ENCODE measurements around the gene EMX1.

The EMX1 gene

DNA sequence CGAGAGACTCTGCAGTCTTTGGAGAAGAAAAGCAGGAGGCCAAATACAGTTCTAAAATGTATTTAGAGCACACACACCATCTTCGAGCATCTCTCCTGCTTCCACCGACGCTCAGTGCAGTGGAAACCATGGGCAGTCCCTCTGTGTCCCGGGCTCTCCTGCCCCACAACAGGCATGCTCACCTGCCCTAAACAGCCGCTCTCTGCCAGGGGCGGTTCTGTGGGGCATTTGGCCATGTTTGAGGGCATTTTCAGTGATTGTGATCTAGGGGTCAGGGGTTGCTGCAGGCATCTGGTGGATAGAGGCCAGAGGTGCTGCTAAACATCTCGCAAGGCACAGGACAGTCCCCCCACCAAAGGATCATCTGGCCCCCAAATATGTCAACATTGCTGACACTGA is 55.8 kb downstream of the EMX1 start:
- ChIA-PET POLR2A (no interaction called here), CTCF (interaction anchor here (0.7 to 11.2 kb wide), 14 partner anchors 10 to 240 kb away, joined by 3 to 168 read pairs (median 7); partner anchors contain the start of genes EMX1 and SPR)
- Histone ChIP-seq H3K36me3 (ENCODE audit: control insufficient read depth in 2 of 2, insufficient read depth in 1 of 2, low read length in 2 of 2) (no peaks in the 10 kb centered on the region), H3K4me3 (ENCODE audit: low read depth, low read length) (no peak overlapping the region), H3K9me3 (ENCODE audit: control insufficient read depth, insufficient read depth, low read depth, low read length) (no peaks in the 10 kb centered on the region), H3K4me1 (ENCODE audit: control insufficient read depth, insufficient read depth, low read length) (no peaks in the 10 kb centered on the region), H3K27ac (ENCODE audit: extremely low read depth, low read depth, low read length) (no peak overlapping the region)
- no peak for TF ChIP-seq ZNF549 (tag by site-specific recombination; IDR thresholded peaks at IDR 0.05)
- TF ChIP-seq EGR2 (tag by site-specific recombination; IDR thresholded peaks at IDR 0.05; ENCODE audit: low read depth) = no peak
- TF ChIP-seq ZNF132 (tag by site-specific recombination; IDR thresholded peaks at IDR 0.05; ENCODE audit: borderline replicate concordance) = no peak
- TF ChIP-seq ZFP69B (tag by site-specific recombination; IDR thresholded peaks at IDR 0.05) = no peak
- no peak for TF ChIP-seq ZNF133 (tag by site-specific recombination; IDR thresholded peaks at IDR 0.05)
- TF ChIP-seq ZNF521 (tag by site-specific recombination; IDR thresholded peaks at IDR 0.05) = no peak
- TF ChIP-seq ZNF2 (tag by site-specific recombination; IDR thresholded peaks at IDR 0.05) = no peak
- TF ChIP-seq ZNF624 (tag by site-specific recombination; IDR thresholded peaks at IDR 0.05) = no peak
- no peak for TF ChIP-seq ZNF354C (tag by site-specific recombination; IDR thresholded peaks at IDR 0.05; ENCODE audit: borderline replicate concordance, low read depth)
- no peak for TF ChIP-seq GLIS1 (tag by site-specific recombination; IDR thresholded peaks at IDR 0.05)
- TF ChIP-seq, protein P1, sequence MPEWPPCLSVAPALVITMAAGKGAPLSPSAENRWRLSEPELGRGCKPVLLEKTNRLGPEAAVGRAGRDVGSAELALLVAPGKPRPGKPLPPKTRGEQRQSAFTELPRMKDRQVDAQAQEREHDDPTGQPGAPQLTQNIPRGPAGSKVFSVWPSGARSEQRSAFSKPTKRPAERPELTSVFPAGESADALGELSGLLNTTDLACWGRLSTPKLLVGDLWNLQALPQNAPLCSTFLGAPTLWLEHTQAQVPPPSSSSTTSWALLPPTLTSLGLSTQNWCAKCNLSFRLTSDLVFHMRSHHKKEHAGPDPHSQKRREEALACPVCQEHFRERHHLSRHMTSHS (tag by site-specific recombination; IDR thresholded peaks at IDR 0.05) = no peak
- no peak for TF ChIP-seq ZNF18 (tag by site-specific recombination; IDR thresholded peaks at IDR 0.05)
- no peak for TF ChIP-seq ZBTB20 (tag by site-specific recombination; IDR thresholded peaks at IDR 0.05)
- TF ChIP-seq SP7 (tag by site-specific recombination; IDR thresholded peaks at IDR 0.05) = no peak
- TF ChIP-seq ZNF610 (tag by site-specific recombination; IDR thresholded peaks at IDR 0.05; ENCODE audit: borderline replicate concordance) = no peak
- no peak for TF ChIP-seq ZNF670 (tag by site-specific recombination; IDR thresholded peaks at IDR 0.05; ENCODE audit: low read depth)
- TF ChIP-seq, protein P2, sequence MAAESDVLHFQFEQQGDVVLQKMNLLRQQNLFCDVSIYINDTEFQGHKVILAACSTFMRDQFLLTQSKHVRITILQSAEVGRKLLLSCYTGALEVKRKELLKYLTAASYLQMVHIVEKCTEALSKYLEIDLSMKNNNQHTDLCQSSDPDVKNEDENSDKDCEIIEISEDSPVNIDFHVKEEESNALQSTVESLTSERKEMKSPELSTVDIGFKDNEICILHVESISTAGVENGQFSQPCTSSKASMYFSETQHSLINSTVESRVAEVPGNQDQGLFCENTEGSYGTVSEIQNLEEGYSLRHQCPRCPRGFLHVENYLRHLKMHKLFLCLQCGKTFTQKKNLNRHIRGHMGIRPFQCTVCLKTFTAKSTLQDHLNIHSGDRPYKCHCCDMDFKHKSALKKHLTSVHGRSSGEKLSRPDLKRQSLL (tag by site-specific recombination; IDR thresholded peaks at IDR 0.05) = no peak
- no peak for TF ChIP-seq ZNF280D (tag by site-specific recombination; IDR thresholded peaks at IDR 0.05)
- TF ChIP-seq ZNF768 (tag by site-specific recombination; IDR thresholded peaks at IDR 0.05) = no peak

Measured in HEK293 (cell line).